ENCODE results near the gene TSPO.

Gene TSPO

DNA sequence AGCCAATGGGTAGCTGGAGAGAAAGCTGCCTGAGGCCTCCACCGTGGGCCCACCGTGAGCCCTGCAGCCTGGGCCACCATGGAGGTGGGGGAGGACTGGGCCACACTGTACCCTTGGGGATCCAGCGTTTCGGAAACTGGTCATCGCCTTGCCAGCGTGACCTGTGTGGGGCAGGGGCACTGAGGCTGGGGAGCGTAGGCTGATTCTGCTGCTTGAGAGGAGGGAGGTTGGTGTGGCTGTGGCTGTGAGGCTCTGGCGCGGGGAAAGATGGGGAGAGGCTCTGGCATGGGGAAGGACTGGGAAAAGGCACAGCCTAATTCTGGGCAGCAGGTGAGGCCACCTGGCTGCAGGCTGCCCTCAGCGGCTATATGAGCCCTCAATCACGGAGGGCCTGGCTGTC lies 48.2 kb downstream of the TSPO start:
- in situ Hi-C loops (cut with MboI; ENCODE audit: low sequenced_read_pairs), result no loop called here

DNA sequence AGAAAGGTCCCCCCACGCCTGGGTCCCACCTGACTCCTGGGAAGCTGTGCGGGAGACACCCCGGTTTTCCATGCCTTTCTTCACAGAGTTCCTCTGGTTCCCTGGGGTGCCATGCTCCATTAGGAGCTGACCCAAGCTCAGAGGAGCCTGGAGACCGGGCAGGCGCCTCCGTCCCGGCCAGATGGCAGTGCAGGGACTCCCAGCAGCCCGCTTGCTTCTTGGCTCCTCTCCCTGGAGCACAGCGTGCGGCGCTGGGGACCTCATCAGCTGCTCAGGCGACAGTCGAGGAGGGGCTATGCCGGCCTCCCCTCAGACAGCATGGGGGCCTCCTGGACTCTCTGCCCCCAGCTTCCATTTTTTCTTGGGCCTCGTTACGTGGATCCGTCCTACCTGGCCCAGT lies 48.7 kb downstream of the TSPO start:
- in situ Hi-C loops (cut with MboI; ENCODE audit: low sequenced_read_pairs), result no loop called here

- in situ Hi-C loops (cut with MboI; ENCODE audit: low sequenced_read_pairs), result no loop called here
Measured at GRCh38 chr22:43200555-43200954, 49.2 kb downstream of the TSPO start.

- in situ Hi-C loops (cut with MboI; ENCODE audit: low sequenced_read_pairs), result no loop called here
Measured at GRCh38 chr22:43201486-43202219, 50.3 kb downstream of the TSPO start.

GRCh38 chr22:43202326-43202725 lies 51.0 kb downstream of the TSPO start:
- in situ Hi-C loops (cut with MboI; ENCODE audit: low sequenced_read_pairs), result no loop called here

- in situ Hi-C loops (cut with MboI; ENCODE audit: low sequenced_read_pairs), result no loop called here
Measured at GRCh38 chr22:43202756-43203410, 51.5 kb downstream of the TSPO start.

- in situ Hi-C loops (cut with MboI; ENCODE audit: low sequenced_read_pairs), result no loop called here
Measured at GRCh38 chr22:43203471-43203981, 52.2 kb downstream of the TSPO start.

DNA sequence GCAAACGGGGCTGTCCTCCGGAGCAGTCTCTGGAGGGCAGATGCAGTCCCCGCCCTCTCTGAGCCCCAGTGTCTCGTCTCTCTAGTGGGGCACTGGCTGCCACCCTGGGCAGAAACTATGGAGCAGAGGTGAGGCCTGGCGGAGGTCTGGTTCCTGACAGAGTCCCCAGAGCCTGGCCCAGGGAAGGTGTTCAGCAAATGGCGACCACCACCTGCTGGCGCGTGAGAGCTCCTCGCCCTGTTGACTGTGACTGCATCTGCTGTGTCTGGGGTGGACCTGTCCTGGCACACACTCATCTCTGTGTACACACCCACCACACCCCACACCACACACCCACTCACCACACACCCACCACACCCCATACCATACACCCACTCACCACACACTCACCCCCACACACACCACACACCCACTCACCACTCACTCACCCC lies 53.9 kb downstream of the TSPO start:
- in situ Hi-C loops (cut with MboI; ENCODE audit: low sequenced_read_pairs), result no loop called here

DNA sequence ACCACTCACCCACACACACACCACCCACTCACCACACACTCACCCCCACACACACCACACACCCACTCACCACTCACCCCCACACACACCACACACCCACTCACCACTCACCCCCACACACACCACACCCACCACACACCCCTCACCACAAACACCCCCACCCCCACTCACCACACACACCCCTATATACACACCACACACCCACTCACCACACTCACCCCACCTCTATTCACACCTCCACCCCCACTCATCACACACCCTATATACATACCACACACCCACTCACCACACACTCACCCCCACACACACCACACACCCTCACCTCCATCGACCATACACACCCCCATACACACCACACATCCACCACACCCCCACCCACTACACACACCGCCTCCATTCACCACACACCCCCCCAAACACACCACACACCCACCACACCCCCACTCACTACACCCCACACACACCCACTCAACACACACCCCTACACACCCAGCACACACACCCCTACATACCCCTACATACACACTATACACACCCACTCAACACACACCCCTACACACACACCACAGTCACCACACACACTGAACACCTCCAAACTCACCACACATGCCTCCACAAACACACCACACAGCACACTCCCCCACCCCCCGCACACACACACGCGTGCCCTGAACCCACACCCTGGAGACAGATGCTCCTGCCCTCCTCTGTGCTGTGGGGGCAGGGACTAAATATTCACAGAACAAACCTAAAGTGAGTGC lies 54.6 kb downstream of the TSPO start:
- in situ Hi-C loops (cut with MboI; ENCODE audit: low sequenced_read_pairs), result no loop called here

GRCh38 chr22:43206509-43207161 lies 55.3 kb downstream of the TSPO start:
- in situ Hi-C loops (cut with MboI; ENCODE audit: low sequenced_read_pairs), result no loop called here

- in situ Hi-C loops (cut with MboI; ENCODE audit: low sequenced_read_pairs), result no loop called here
Measured at GRCh38 chr22:43207386-43207785, 56.0 kb downstream of the TSPO start.

GRCh38 chr22:43207849-43208702 lies 56.7 kb downstream of the TSPO start:
- in situ Hi-C loops (cut with MboI; ENCODE audit: low sequenced_read_pairs), result no loop called here

DNA sequence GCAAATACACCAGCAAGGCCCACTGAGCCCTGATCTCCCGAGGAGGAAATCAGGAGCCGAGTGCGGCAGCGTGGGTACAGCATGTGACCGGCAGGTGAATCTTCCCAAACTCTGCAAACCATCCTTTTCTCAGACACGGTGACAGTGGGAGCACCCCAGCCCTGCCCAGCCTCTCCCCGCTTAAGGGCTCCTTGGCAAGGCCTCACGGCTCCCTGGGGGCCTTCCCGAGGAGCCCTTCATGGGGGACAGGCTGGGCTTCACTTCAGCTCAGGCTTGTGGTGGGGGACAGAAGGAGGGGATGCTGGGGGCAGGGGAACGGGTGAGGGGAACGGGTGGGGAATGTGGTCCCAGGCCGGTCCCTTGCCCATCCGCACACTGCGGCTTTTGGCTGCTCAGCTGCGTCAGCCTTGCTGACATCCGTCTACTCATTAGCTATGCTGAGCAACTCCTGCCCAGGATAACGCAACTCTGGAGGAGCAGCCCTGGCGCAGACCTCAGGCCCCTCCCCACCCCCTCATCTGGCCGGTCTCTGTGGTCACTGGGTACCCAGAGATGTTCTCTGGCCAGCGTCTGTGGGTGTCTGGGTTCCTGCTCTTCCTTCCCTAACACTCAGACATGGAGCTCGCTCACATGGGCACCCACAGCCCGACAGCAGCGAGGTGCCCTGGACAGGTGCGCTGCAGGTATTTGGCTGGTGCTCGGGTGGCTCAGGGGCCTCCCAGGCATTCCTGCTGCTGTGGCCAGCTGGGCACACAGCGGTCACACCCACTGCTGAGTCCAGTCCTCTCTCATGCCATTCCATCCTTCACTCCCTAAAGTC lies 57.6 kb downstream of the TSPO start:
- in situ Hi-C loops (cut with MboI; ENCODE audit: low sequenced_read_pairs), result no loop called here

DNA sequence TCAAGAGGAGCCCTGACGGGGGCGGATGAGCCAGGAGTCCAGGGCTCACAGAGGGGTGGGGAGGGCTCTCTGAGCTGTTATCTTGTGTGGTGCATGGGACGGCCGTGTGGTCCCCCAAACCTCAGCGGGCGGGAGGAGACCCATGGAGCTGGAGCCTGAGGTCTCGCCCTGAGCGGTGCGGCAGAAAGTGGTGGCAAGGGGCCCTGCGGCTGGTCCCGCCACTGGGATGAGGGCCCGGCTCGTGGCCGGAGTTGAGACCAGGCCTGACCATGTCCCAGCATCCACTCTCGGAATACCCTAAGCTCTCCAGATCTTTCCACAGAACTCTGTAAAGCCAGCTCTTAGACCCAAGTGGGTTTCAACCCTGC lies 58.1 kb downstream of the TSPO start:
- in situ Hi-C loops (cut with MboI; ENCODE audit: low sequenced_read_pairs), result no loop called here

DNA sequence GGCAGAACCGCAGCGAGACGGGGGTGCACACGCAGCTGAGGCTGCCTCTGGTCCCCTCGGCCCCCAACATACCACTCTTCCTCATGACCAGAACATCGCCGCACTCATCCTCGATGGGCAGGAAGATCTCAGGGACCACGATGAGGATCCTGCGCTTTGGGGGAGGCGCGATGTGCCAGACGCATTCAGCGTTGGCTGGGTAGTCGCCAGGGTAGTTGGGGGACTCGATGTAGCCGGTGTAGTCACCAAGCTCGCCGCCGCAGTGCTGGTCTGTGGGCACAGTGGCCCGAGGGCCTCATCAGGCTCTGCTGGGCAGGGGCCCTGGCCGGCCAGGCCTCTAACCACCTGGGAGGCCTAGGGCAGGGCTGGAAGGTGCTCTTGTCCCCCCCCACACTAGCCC lies 58.6 kb downstream of the TSPO start:
- in situ Hi-C loops (cut with MboI; ENCODE audit: low sequenced_read_pairs), result no loop called here

- in situ Hi-C loops (cut with MboI; ENCODE audit: low sequenced_read_pairs), result no loop called here
Measured at GRCh38 chr22:43210631-43211515, 59.5 kb downstream of the TSPO start.

GRCh38 chr22:43211941-43212433 lies 60.6 kb downstream of the TSPO start:
- in situ Hi-C loops (cut with MboI; ENCODE audit: low sequenced_read_pairs), result no loop called here

- in situ Hi-C loops (cut with MboI; ENCODE audit: low sequenced_read_pairs), result no loop called here
Measured at GRCh38 chr22:43212434-43212952, 61.1 kb downstream of the TSPO start.
